ENCODE results near the gene FBXL17. TPM values are rescaled to one million over a fixed set of nuclear protein-coding genes. Genes with fewer than 3 reads are reported as not detected.

FBXL17 gene
- polyA plus RNA-seq, 1 of the 3 experiments (the other 2 are of a cell fraction): 4.4 TPM

DNA sequence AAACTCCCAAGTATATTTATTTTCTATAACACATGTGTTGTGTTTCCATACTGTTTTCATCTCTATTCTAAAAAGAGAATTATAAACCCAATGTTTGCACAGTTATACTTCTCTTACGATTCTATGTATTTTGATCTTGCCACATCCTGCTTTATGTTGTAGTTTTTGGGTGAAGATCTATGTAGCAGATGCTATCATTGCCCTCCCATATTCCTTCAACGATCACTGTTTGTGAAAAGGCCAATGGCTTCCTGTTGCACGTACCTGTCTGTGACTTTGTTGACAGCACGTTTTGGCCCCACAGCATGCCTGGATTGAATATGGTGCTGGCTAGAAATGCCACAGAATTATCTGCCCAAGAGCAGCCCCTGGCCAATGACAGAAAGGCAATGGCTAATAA is 456.7 kb downstream of the FBXL17 start:
- WGBS (ENCODE audit: low lambda C conversion rate): 62% methylated on average over 4 of the region's 4 CpGs
- Histone ChIP-seq H3K27me3 (ENCODE audit: insufficient read depth) (no peaks in the 10 kb centered on the region), H4K20me1 (ENCODE audit: insufficient read depth) (no peaks in the 10 kb centered on the region), H3K4me2 (no peak overlapping the region), H3K9ac (no peak overlapping the region), H3K79me2 (ENCODE audit: insufficient read depth) (no peaks in the 10 kb centered on the region), H3K4me3 (ENCODE audit: low read depth in 2 of 2, low read length in 1 of 2) (no peak overlapping the region), H2AFZ (ENCODE audit: low read depth) (no peak overlapping the region), H3K36me3 (replicated peaks in 1 of 2; ENCODE audit: control insufficient read depth in 1 of 2, insufficient read depth in 2 of 2, low read length in 1 of 2) (no peaks in the 10 kb centered on the region), H3K4me1 (ENCODE audit: control insufficient read depth in 1 of 2, insufficient read depth in 2 of 2, low read depth in 1 of 2, low read length in 1 of 2) (peaks cover 0 to 3% of the 10 kb centered on the region in 2 experiments; a peak in 2 of 4 replicates), H3K27ac (ENCODE audit: low read depth in 2 of 2, low read length in 1 of 2) (no peak overlapping the region), H3K9me2 (no peaks in the 10 kb centered on the region), H3F3A (replicated peaks; ENCODE audit: insufficient read depth) (no peaks in the 10 kb centered on the region), H3K9me3 (no peaks in the 10 kb centered on the region)
- ChIA-PET POLR2A (no interaction called here), CTCF (no interaction called here)
- TF ChIP-seq, protein P1, sequence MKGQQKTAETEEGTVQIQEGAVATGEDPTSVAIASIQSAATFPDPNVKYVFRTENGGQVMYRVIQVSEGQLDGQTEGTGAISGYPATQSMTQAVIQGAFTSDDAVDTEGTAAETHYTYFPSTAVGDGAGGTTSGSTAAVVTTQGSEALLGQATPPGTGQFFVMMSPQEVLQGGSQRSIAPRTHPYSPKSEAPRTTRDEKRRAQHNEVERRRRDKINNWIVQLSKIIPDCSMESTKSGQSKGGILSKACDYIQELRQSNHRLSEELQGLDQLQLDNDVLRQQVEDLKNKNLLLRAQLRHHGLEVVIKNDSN (IDR thresholded peaks at IDR 0.05; ENCODE audit: borderline replicate concordance, low read depth): no peak
- no peak for TF ChIP-seq SMC3 (IDR thresholded peaks at IDR 0.05; ENCODE audit: low read depth, low read length)
- no peak for DNase-seq

DNA sequence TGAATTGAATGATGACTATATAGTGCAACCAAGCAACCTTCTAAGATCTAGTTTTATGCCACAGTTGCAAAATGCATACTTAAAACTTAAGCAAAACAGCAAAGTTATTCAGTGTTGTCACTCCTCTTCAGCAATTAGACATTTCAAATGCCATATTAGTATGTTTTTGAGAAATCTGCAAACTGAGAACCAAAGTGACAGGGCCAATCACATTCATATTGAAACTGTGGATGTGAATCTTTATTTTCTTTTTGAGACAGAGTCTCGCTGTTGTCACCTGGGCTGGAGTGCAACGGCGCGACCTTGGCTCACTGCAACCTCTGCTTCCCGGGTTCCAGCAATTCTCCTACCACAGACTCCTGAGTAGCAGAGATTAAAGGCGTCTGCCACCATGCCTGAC is 461.9 kb downstream of the FBXL17 start:
- WGBS (ENCODE audit: low lambda C conversion rate): 90% methylated on average over 6 of the region's 6 CpGs
- Histone ChIP-seq H3K9ac (no peak overlapping the region), H3K4me3 (ENCODE audit: low read depth in 2 of 2, low read length in 1 of 2) (no peak overlapping the region), H3K4me1 (ENCODE audit: control insufficient read depth in 1 of 2, insufficient read depth in 2 of 2, low read depth in 1 of 2, low read length in 1 of 2) (no peaks in the 10 kb centered on the region; a peak in 1 of 4 replicates), H4K20me1 (ENCODE audit: insufficient read depth) (no peaks in the 10 kb centered on the region), H3F3A (replicated peaks; ENCODE audit: insufficient read depth) (no peaks in the 10 kb centered on the region), H3K4me2 (no peak overlapping the region), H3K79me2 (ENCODE audit: insufficient read depth) (no peaks in the 10 kb centered on the region), H3K9me2 (no peaks in the 10 kb centered on the region), H3K27me3 (ENCODE audit: insufficient read depth) (no peaks in the 10 kb centered on the region), H2AFZ (ENCODE audit: low read depth) (no peak overlapping the region), H3K27ac (ENCODE audit: low read depth in 2 of 2, low read length in 1 of 2) (no peak overlapping the region), H3K9me3 (no peaks in the 10 kb centered on the region), H3K36me3 (replicated peaks in 1 of 2; ENCODE audit: control insufficient read depth in 1 of 2, insufficient read depth in 2 of 2, low read length in 1 of 2) (no peaks in the 10 kb centered on the region)
- ChIA-PET POLR2A (no interaction called here), CTCF (no interaction called here)
- no peak for TF ChIP-seq SMC3 (IDR thresholded peaks at IDR 0.05; ENCODE audit: low read depth, low read length)
- TF ChIP-seq POLR2AphosphoS5 (IDR thresholded peaks at IDR 0.05; ENCODE audit: low read depth, low read length): no peak
- no peak for TF ChIP-seq EZH2phosphoT487 (IDR thresholded peaks at IDR 0.05; ENCODE audit: borderline replicate concordance, low read depth)
- no peak for TF ChIP-seq TAF1 (IDR thresholded peaks at IDR 0.05; ENCODE audit: borderline replicate concordance, low read depth, low read length)
- no peak for TF ChIP-seq JUND (IDR thresholded peaks at IDR 0.05)
- DNase-seq: no peak

DNA sequence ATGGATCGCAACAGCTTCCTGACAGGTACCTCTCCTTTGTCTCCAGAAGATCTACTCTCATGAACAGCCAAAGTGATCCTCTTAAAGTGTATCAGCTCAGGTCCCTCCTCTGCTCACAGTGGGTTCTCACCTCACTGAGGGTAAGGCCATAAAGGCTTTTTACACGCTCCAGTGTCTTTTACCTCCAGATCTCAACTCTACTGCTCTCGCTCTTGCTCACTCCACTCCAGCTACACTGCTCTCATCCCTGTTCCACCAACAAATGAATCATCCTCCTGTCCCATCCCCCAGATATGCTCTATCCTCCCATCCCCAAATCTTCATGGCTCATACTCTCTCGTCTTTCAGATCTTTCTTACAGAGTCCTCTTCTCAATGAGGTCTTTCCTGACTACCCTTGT is 462.5 kb downstream of the FBXL17 start:
- no peaks in the 10 kb centered on the region for H3K27me3 ChIP-seq (ENCODE audit: insufficient read depth)
- no peak overlapping the region for H3K4me2 ChIP-seq
- TF ChIP-seq POLR2AphosphoS5 (IDR thresholded peaks at IDR 0.05; ENCODE audit: low read depth, low read length) (no peak), CHD2 (IDR thresholded peaks at IDR 0.05; ENCODE audit: low read length, partially characterized antibody) (no peak), TEAD4 (IDR thresholded peaks at IDR 0.05; ENCODE audit: borderline replicate concordance, insufficient read depth) (no peak), RAD21 (IDR thresholded peaks at IDR 0.05; ENCODE audit: low read length) (no peak), FOXM1 (IDR thresholded peaks at IDR 0.05; ENCODE audit: low read depth) (no peak), FOSL2 (IDR thresholded peaks at IDR 0.05; ENCODE audit: borderline replicate concordance, low read depth) (no peak), MXI1 (IDR thresholded peaks at IDR 0.05; ENCODE audit: low read depth, low read length) (no peak)
- TF ChIP-seq, protein P2, sequence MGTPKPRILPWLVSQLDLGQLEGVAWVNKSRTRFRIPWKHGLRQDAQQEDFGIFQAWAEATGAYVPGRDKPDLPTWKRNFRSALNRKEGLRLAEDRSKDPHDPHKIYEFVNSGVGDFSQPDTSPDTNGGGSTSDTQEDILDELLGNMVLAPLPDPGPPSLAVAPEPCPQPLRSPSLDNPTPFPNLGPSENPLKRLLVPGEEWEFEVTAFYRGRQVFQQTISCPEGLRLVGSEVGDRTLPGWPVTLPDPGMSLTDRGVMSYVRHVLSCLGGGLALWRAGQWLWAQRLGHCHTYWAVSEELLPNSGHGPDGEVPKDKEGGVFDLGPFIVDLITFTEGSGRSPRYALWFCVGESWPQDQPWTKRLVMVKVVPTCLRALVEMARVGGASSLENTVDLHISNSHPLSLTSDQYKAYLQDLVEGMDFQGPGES (IDR thresholded peaks at IDR 0.05; ENCODE audit: low read depth, low read length): no peak
- ChIA-PET CTCF (no interaction called here), POLR2A (no interaction called here)
- H2AFZ ChIP-seq (ENCODE audit: low read depth): no peak overlapping the region
- no peak overlapping the region for H3K9ac ChIP-seq
- 94% methylated on average over 4 of the region's 4 CpGs for WGBS (ENCODE audit: low lambda C conversion rate)
- no peaks in the 10 kb centered on the region for H3F3A ChIP-seq (replicated peaks; ENCODE audit: insufficient read depth)
- no peak overlapping the region for H3K4me3 ChIP-seq (ENCODE audit: low read depth in 2 of 2, low read length in 1 of 2)
- H3K79me2 ChIP-seq (ENCODE audit: insufficient read depth): no peaks in the 10 kb centered on the region
- no peaks in the 10 kb centered on the region for H3K36me3 ChIP-seq (replicated peaks in 1 of 2; ENCODE audit: control insufficient read depth in 1 of 2, insufficient read depth in 2 of 2, low read length in 1 of 2)
- no peaks in the 10 kb centered on the region for H4K20me1 ChIP-seq (ENCODE audit: insufficient read depth)
- H3K9me2 ChIP-seq: no peaks in the 10 kb centered on the region
- no peak overlapping the region for H3K27ac ChIP-seq (ENCODE audit: low read depth in 2 of 2, low read length in 1 of 2)
- no peaks in the 10 kb centered on the region for H3K9me3 ChIP-seq
- H3K4me1 ChIP-seq (ENCODE audit: control insufficient read depth in 1 of 2, insufficient read depth in 2 of 2, low read depth in 1 of 2, low read length in 1 of 2): no peaks in the 10 kb centered on the region; a peak in 1 of 4 replicates
- no peak for DNase-seq

All from SK-N-SH (cell line).